OCI-LY1 (cell line): ENCODE measurements around the gene EPHA4.

Experiments used
- H2AFZ ChIP-seq: fragments of 200-600 bp; sonication (generic), shearing (Covaris generic); 2 replicates; pipeline ENCODE4 v1.6.0; 2014; ENCODE audit warnings: antibody characterized with exemption, mild to moderate bottlenecking, low read length
- H3F3A ChIP-seq: fragments of 200-600 bp; sonication (generic), shearing (Covaris generic); 2 replicates; pipeline ENCODE4 v1.6.0; 2014; ENCODE audit warnings: mild to moderate bottlenecking, antibody characterized with exemption, low read length, moderate library complexity; ENCODE audit not compliant: insufficient read depth
- H3K27ac ChIP-seq: fragments of 200-600 bp; sonication (generic); 2 replicates; pipeline ENCODE4 v1.5.1; 2014; ENCODE audit warnings: low read length, mixed run types, mild to moderate bottlenecking, low read depth; ENCODE audit not compliant: poor library complexity, severe bottlenecking
- H3K27me3 ChIP-seq: fragments of 200-600 bp; sonication (generic); 2 replicates; pipeline ENCODE4 v1.6.0; 2014; ENCODE audit warnings: antibody characterized with exemption, mild to moderate bottlenecking, low read length, moderate library complexity; ENCODE audit not compliant: insufficient read depth
- H3K36me3 ChIP-seq: fragments of 200-600 bp; sonication (generic); 2 replicates; pipeline ENCODE4 v1.6.1; 2014; ENCODE audit warnings: mild to moderate bottlenecking, antibody characterized with exemption, low read length, moderate library complexity, mixed read lengths; ENCODE audit not compliant: insufficient read depth
- H3K4me1 ChIP-seq: fragments of 200-600 bp; sonication (generic); 2 replicates; pipeline ENCODE4 v1.5.1; 2014; ENCODE audit warnings: mild to moderate bottlenecking, low read length, moderate library complexity; ENCODE audit not compliant: insufficient read depth, severe bottlenecking
- H3K4me2 ChIP-seq: fragments of 200-600 bp; sonication (generic), shearing (Covaris generic); 2 replicates; pipeline ENCODE4 v1.6.1; 2014; ENCODE audit warnings: low read length
- H3K4me3 ChIP-seq: fragments of 200-600 bp; sonication (generic); 2 replicates; pipeline ENCODE4 v1.5.1; 2014; ENCODE audit warnings: low read length, low read depth, mild to moderate bottlenecking, mixed read lengths; ENCODE audit not compliant: poor library complexity, severe bottlenecking
- H3K79me2 ChIP-seq: fragments of 200-600 bp; shearing (Covaris generic); 2 replicates; pipeline ENCODE4 v1.6.1; 2016; ENCODE audit warnings: mixed run types, low read length, mixed read lengths; ENCODE audit not compliant: insufficient read depth
- H3K9ac ChIP-seq: fragments of 200-600 bp; sonication (generic), shearing (Covaris generic); 2 replicates; pipeline ENCODE4 v1.6.1; 2014; ENCODE audit warnings: mild to moderate bottlenecking, low read length, mixed read lengths
- H3K9me2 ChIP-seq: fragments of 200-600 bp; sonication (generic), shearing (Covaris generic); 2 replicates; pipeline ENCODE4 v1.6.1; 2014; ENCODE audit warnings: low read depth, mild to moderate bottlenecking, low read length, mixed read lengths
- H3K9me3 ChIP-seq: fragments of 200-600 bp; shearing (Covaris generic); 2 replicates; pipeline ENCODE4 v1.6.1; 2014; ENCODE audit warnings: low read length, mixed read lengths
- H4K20me1 ChIP-seq: fragments of 200-600 bp; sonication (generic), shearing (Covaris generic); 2 replicates; pipeline ENCODE4 v1.6.0; 2016; ENCODE audit warnings: mild to moderate bottlenecking, low read length; ENCODE audit not compliant: insufficient read depth
- CTCF ChIP-seq: fragments of 200-600 bp; sonication (generic), shearing (Covaris generic); IDR thresholded peaks from 2 replicates; pipeline ENCODE4 v1.5.1; 2017; ENCODE audit warnings: mild to moderate bottlenecking, antibody characterized with exemption, low read length, moderate library complexity, mixed read lengths
- EZH2 ChIP-seq: fragments of 200-600 bp; sonication (generic), shearing (Covaris generic); IDR thresholded peaks from 2 replicates; pipeline ENCODE4 v1.8.0; 2017; ENCODE audit warnings: borderline replicate concordance, mixed run types, mild to moderate bottlenecking, antibody characterized with exemption, low read length, moderate library complexity, mixed read lengths

Gene EPHA4

GRCh38 chr2:221428896-221429295, 143.2 kb downstream of the EPHA4 start:
- Histone ChIP-seq H3K36me3 (no peaks in the 10 kb centered on the region), H3K4me3 (no peak overlapping the region), H3K27me3 (no peaks in the 10 kb centered on the region), H3K4me1 (no peaks in the 10 kb centered on the region), H4K20me1 (no peaks in the 10 kb centered on the region), H2AFZ (no peak overlapping the region), H3K79me2 (no peaks in the 10 kb centered on the region), H3K9me3 (no peaks in the 10 kb centered on the region), H3K9me2 (no peaks in the 10 kb centered on the region), H3K9ac (no peak overlapping the region), H3K4me2 (no peak overlapping the region), H3F3A (no peaks in the 10 kb centered on the region), H3K27ac (no peak overlapping the region)
- TF ChIP-seq EZH2 (no peak), CTCF (no peak)

GRCh38 chr2:221426929-221427328, 145.2 kb downstream of the EPHA4 start:
- H2AFZ ChIP-seq: no peak overlapping the region
- H3K4me1 ChIP-seq: no peaks in the 10 kb centered on the region
- no peaks in the 10 kb centered on the region for H3K79me2 ChIP-seq
- TF ChIP-seq CTCF (no peak), EZH2 (no peak)
- no peaks in the 10 kb centered on the region for H3K27me3 ChIP-seq
- no peak overlapping the region for H3K27ac ChIP-seq
- no peak overlapping the region for H3K4me2 ChIP-seq
- H3K4me3 ChIP-seq: no peak overlapping the region
- H4K20me1 ChIP-seq: no peaks in the 10 kb centered on the region
- H3K9me3 ChIP-seq: no peaks in the 10 kb centered on the region
- no peak overlapping the region for H3K9ac ChIP-seq
- no peaks in the 10 kb centered on the region for H3K36me3 ChIP-seq
- no peaks in the 10 kb centered on the region for H3F3A ChIP-seq
- no peaks in the 10 kb centered on the region for H3K9me2 ChIP-seq

GRCh38 chr2:221425891-221426290, 146.2 kb downstream of the EPHA4 start:
- H3K27ac ChIP-seq: no peak overlapping the region
- no peaks in the 10 kb centered on the region for H3K27me3 ChIP-seq
- H3K9me2 ChIP-seq: no peaks in the 10 kb centered on the region
- H3K4me3 ChIP-seq: no peak overlapping the region
- no peaks in the 10 kb centered on the region for H3K79me2 ChIP-seq
- H2AFZ ChIP-seq: no peak overlapping the region
- no peaks in the 10 kb centered on the region for H3K36me3 ChIP-seq
- no peak overlapping the region for H3K9ac ChIP-seq
- no peaks in the 10 kb centered on the region for H3F3A ChIP-seq
- no peaks in the 10 kb centered on the region for H4K20me1 ChIP-seq
- no peaks in the 10 kb centered on the region for H3K4me1 ChIP-seq
- H3K9me3 ChIP-seq: no peaks in the 10 kb centered on the region
- TF ChIP-seq CTCF: no peak
- TF ChIP-seq EZH2: no peak
- no peak overlapping the region for H3K4me2 ChIP-seq
